VCaP (cell line): ENCODE measurements around the gene TRIM24.
A peak's percentile ranks its signal among the peaks of the same experiment; 100 is the strongest.
"Not testable (repeated sequence)": the region's sequence is repeated elsewhere in the genome, so short reads cannot be mapped to it uniquely, and the experiment has no call there.

Source experiments
- H3K27ac ChIP-seq: fragments of 450-650 bp; 2 replicates; pipeline ENCODE4 v1.5.1; 2017
- TF ChIP-seq, protein P1 (sequence below): fragments of 450-650 bp; conservative IDR thresholded peaks from 2 replicates; pipeline ENCODE4 v1.5.1; 2017; ENCODE audit warnings: mild to moderate bottlenecking, moderate library complexity

Gene TRIM24

DNA sequence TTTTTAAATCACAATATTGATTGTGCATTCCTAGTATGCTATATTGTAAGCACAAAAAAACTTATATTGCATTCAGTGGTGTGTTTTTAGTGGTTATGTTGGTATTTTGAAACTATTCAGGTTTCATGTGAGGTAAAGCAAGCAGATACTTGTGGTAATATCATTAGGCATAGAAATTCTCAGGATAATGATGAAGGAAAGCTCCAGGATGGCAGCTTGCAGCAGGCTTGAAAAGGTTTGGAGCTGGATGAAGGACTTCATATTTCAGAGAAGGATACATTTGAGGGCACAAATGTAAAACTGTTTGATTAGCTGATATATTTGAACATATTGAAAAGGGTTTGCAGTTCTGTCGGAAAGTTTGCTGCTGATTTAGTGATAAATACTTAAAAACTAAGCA lies 17.5 kb downstream of the TRIM24 start:
- TF ChIP-seq, protein P1, sequence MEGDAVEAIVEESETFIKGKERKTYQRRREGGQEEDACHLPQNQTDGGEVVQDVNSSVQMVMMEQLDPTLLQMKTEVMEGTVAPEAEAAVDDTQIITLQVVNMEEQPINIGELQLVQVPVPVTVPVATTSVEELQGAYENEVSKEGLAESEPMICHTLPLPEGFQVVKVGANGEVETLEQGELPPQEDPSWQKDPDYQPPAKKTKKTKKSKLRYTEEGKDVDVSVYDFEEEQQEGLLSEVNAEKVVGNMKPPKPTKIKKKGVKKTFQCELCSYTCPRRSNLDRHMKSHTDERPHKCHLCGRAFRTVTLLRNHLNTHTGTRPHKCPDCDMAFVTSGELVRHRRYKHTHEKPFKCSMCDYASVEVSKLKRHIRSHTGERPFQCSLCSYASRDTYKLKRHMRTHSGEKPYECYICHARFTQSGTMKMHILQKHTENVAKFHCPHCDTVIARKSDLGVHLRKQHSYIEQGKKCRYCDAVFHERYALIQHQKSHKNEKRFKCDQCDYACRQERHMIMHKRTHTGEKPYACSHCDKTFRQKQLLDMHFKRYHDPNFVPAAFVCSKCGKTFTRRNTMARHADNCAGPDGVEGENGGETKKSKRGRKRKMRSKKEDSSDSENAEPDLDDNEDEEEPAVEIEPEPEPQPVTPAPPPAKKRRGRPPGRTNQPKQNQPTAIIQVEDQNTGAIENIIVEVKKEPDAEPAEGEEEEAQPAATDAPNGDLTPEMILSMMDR = no peak
- H3K27ac ChIP-seq = peak overlapping the region; percentile 85

DNA sequence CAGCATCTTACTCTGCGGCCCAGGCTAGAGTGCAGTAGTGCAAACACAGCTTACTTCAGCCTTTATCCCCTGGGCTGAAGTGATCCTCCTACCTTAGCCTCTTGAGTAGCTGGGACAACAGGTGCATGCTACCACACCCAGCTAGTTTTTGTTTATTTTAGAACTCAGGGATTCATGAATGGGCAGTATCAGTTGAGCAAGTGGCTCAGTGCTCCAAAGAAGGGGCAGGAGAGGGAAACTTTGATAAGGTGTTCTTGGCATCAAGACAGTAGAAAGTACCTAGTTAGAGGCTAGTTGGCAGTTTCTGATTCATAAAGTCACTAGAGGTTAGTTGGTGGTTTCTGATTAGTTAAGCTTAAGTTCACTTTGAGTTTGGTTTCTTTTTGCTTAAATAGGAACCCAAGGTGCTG lies 18.4 kb downstream of the TRIM24 start:
- H3K27ac ChIP-seq = peak overlapping the region; percentile 85

DNA sequence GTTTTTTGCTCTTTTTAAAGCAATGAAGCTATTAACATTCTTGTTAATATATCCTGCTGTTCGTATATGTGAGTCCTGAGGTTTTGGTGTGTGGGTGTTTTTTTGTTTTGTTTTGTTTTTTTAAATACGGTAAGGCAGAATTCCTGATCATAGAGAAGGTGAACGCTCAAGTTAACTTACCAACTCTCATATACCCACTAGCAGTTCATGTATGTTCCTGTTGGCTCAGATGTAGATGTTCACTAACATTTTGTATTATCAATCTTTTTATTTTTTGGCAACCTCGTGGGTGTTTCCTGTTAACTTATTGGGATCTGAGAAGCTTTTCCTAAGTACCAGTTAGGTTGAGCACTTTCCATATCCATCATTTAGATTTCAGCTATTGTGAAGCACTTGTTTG lies 20.5 kb downstream of the TRIM24 start:
- peak overlapping the region; percentile 85; the same call in 1 of the 2 replicates for H3K27ac ChIP-seq
- TF ChIP-seq, protein P1 = no peak

More for the DNA sequence above, 18.4 kb downstream of the TRIM24 start:
- TF ChIP-seq, protein P1 = no peak

DNA sequence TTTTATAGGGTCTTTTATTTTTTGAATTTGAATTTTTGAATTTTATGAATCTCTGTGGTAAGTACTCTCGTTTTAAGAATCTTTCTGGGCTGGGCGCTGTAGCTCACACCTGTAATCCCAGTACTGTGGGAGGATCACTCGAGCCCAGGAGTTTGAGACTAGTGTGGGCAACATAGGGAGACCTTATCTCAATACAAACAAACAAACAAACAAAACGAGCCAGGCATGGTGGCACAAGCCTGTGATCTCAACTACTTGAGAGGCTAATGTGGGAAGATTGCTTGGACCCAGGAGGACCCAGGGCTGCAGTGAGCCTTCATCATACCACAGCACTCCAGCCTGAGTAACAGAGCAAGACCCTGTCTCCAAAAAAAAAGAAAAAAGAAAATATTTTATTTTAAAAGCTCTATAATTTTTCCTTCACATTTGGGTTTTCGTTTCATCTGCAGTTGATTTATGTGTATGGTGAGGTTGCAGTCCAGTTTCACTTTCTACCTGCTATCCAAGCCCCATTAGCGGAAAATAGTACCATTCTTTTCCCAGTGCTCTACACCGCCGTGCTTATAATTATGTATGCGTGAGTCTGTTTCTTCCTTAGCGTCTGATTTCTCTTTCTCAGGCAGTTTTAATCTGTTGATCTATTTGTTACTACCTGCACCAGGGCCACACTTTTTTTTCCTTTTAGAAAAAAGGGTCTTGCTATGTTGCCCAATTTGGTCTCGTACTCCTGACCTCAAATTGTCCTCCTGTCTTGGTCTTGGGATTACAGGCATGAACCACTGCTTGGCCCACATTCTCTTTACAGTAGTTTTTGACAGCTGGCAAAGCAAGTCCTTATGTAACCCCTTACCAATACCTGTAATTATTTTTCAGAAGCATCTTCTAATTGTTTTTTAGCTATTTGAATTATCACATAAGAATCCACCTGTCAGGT lies 21.7 kb downstream of the TRIM24 start:
- H3K27ac ChIP-seq = no peak overlapping the region
- TF ChIP-seq, protein P1 = no peak

DNA sequence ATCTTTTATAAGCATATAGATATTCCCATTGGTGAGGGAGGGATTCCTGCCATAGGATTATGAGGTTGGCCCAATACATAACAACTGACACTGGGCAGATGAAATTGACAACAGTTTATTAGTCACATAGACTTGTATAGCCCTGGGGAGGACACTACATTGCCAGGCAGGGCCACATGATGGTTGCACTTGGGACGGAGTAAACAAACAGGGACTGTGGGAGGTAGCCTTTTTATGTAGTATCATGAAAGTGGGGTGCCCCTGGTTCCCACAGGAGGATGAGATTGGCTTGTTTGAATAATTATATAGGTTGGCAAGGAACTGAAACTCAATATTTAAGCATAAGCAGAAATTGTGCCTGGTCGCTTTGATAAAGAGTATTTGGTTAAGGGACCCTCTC lies 23.5 kb downstream of the TRIM24 start:
- no peak overlapping the region for H3K27ac ChIP-seq
- TF ChIP-seq, protein P1 = no peak

DNA sequence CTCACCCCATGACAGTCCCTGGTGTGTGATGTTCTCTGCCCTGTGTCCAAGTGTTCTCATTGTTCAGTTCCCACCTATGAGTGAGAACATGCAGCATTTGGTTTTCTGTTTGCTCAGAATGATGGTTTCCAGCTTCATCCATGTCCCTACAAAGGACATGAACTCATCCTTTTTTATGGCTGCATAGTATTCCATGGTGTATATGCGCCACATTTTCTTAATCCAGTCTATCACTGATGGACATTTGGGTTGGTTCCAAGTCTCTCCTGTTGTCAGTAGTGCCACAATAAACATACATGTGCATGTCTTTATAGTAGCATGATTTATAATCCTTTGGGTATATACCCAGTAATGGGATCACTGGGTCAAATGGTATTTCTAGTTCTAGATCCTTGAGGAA lies 25.4 kb downstream of the TRIM24 start:
- H3K27ac ChIP-seq = not testable (repeated sequence)

DNA sequence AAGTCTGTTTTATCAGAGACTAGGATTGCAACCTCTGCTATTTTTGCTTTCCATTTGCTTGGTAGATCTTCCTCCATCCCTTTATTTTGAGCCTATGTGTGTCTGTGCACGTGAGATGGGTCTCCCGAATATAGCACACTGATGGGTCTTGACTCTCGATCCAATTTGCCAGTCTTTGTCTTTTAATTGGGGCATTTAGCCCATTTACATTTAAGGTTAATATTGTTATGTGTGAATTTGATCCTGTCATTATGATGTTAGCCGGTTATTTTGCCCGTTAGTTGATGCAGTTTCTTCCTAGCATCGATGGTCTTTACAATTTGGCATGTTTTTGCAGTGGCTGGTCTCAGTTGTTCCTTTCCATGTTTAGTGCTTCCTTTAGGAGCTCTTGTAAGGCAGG lies 29.1 kb downstream of the TRIM24 start:
- H3K27ac ChIP-seq = not testable (repeated sequence)

DNA sequence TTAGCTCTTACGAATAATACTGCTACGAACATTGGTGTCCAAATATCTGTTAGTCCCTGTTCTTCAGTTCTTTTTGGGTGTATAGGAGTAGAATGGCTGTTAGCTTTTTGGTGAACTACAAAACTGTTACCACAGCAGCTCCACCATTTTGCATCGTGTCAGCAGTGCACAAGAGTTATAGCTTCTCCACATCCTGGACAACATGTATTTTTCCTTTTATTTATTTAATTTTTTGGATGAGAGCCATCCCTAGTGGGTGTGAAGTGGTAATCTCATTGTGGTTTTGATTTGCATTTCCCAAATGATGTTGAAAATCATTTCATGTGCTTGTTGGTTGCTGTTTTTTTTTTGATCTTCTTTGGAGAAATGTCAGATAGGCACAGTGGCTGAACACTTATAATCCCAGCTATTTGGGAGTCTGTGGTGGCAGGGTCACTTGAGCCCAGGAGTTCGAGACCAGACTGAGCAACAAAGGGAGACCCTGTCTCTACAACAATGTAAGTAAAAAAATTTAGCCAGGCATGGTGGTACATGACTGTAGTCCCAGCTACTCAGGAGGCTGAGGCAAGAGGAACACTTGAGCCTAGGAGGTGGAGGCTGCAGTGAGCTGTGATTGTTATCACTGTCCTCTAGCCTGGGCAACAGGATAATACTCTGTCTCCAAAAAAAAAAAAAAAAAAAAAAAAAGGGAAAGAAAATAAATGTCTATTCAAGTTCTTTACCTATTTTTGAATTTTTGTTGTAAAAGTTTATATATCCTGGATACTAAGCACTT lies 31.7 kb downstream of the TRIM24 start:
- TF ChIP-seq, protein P1 = no peak
- H3K27ac ChIP-seq = no peak overlapping the region
